ENCODE data around the gene CELSR1. TPM values are rescaled to one million over a fixed set of nuclear protein-coding genes. Genes with fewer than 3 reads are reported as not detected.

Gene CELSR1
- total and polyA plus RNA-seq, 12 donors: 0.11 to 4.3 (median 1.9) TPM

GRCh38 chr22:46422896-46423295, 114.5 kb downstream of the CELSR1 start:
- no peaks in the 10 kb centered on the region for H3K36me3 ChIP-seq (replicated peaks in 1 of 2)
- no peak overlapping the region for H3K4me3 ChIP-seq
- no peak for TF ChIP-seq POLR2A (IDR thresholded peaks at IDR 0.05)
- no peak for TF ChIP-seq CTCF (IDR thresholded peaks at IDR 0.05)
- peak in 3 of 7 donors; percentile 12 to 27 (median 27) for DNase-seq
- WGBS, 4 donors: 53 to 69% (median 66%) methylated on average over 6 to 8 of the region's 8 CpGs
- H3K27me3 ChIP-seq: no peaks in the 10 kb centered on the region
- no peak overlapping the region for H3K27ac ChIP-seq
- intact Hi-C loops (cut with DNase I): no loop called here
- no peaks in the 10 kb centered on the region for H3K4me1 ChIP-seq (replicated peaks in 1 of 2)
- H3K9me3 ChIP-seq (replicated peaks in 1 of 3): no peaks in the 10 kb centered on the region

- H3K4me1 ChIP-seq (replicated peaks in 1 of 2): no peaks in the 10 kb centered on the region
- H3K27ac ChIP-seq: no peak overlapping the region
- TF ChIP-seq CTCF (IDR thresholded peaks at IDR 0.05) (no peak), POLR2A (IDR thresholded peaks at IDR 0.05) (no peak)
- H3K4me3 ChIP-seq: no peak overlapping the region
- no peaks in the 10 kb centered on the region for H3K27me3 ChIP-seq
- 76 to 88% (median 83%) methylated on average over 2 to 11 of the region's 11 CpGs for WGBS, 4 donors
- intact Hi-C loops (cut with DNase I): no loop called here
- DNase-seq: no peak
- no peaks in the 10 kb centered on the region for H3K36me3 ChIP-seq (replicated peaks in 1 of 2)
- H3K9me3 ChIP-seq (replicated peaks in 1 of 3): no peaks in the 10 kb centered on the region
These were observed 116.2 kb downstream of the CELSR1 start for GRCh38 chr22:46421267-46421666.

- Histone ChIP-seq H3K36me3 (replicated peaks in 1 of 2) (no peaks in the 10 kb centered on the region), H3K27me3 (no peaks in the 10 kb centered on the region), H3K9me3 (replicated peaks in 1 of 3) (no peaks in the 10 kb centered on the region), H3K4me1 (replicated peaks in 1 of 2) (no peaks in the 10 kb centered on the region), H3K27ac (no peak overlapping the region), H3K4me3 (no peak overlapping the region)
- WGBS, 4 donors: 85 to 91% (median 86%) methylated on average over 27 of the region's 27 CpGs
- TF ChIP-seq POLR2A (IDR thresholded peaks at IDR 0.05) (no peak), CTCF (IDR thresholded peaks at IDR 0.05) (no peak)
- DNase-seq: no peak
- intact Hi-C loops (cut with DNase I): no loop called here
These were observed 117.5 kb downstream of the CELSR1 start for GRCh38 chr22:46419754-46420571.

GRCh38 chr22:46418827-46419226, 118.6 kb downstream of the CELSR1 start:
- Histone ChIP-seq H3K27ac (no peak overlapping the region), H3K9me3 (replicated peaks in 1 of 3) (no peaks in the 10 kb centered on the region), H3K36me3 (replicated peaks in 1 of 2) (no peaks in the 10 kb centered on the region), H3K4me1 (replicated peaks in 1 of 2) (no peaks in the 10 kb centered on the region), H3K4me3 (no peak overlapping the region), H3K27me3 (no peaks in the 10 kb centered on the region)
- no peak for DNase-seq
- intact Hi-C loops (cut with DNase I): no loop called here
- TF ChIP-seq CTCF (IDR thresholded peaks at IDR 0.05): no peak
- no peak for TF ChIP-seq POLR2A (IDR thresholded peaks at IDR 0.05)
- WGBS, 4 donors: 49 to 69% (median 58%) methylated on average over 7 to 11 of the region's 11 CpGs

Measured in adrenal gland (tissue), 12 donors.